Measurements from ENCODE around the gene LMAN1L.

The LMAN1L gene

GRCh38 chr15:74837482-74838136, 25.0 kb downstream of the LMAN1L start:
- DNase-seq (ENCODE audit: low read depth in 2 of 2): no peak

GRCh38 chr15:74838137-74838516, 25.5 kb downstream of the LMAN1L start:
- no peak for DNase-seq (ENCODE audit: low read depth in 2 of 2)

GRCh38 chr15:74838746-74839525, 26.3 kb downstream of the LMAN1L start:
- no peak for DNase-seq (ENCODE audit: low read depth in 2 of 2)

GRCh38 chr15:74839526-74840395, 27.1 kb downstream of the LMAN1L start:
- no peak for DNase-seq (ENCODE audit: low read depth in 2 of 2)

- no peak for DNase-seq (ENCODE audit: low read depth in 2 of 2)
Measured at GRCh38 chr15:74840851-74841775, 28.5 kb downstream of the LMAN1L start.

- DNase-seq (ENCODE audit: low read depth in 2 of 2): no peak
Measured at GRCh38 chr15:74841891-74842373, 29.3 kb downstream of the LMAN1L start.

- DNase-seq (ENCODE audit: low read depth in 2 of 2): peak; percentile 79 to 85
Measured at GRCh38 chr15:74842581-74843444, 30.2 kb downstream of the LMAN1L start, which contains the start of gene ULK3. TSS of gene ULK3 (minus strand) at chr15:74843156. CDS start at chr15:74843105, 51 bp downstream.

GRCh38 chr15:74843445-74843828, 30.8 kb downstream of the LMAN1L start:
- DNase-seq (ENCODE audit: low read depth in 2 of 2): no peak

GRCh38 chr15:74843891-74844299, 31.3 kb downstream of the LMAN1L start:
- DNase-seq (ENCODE audit: low read depth in 2 of 2): no peak

- no peak for DNase-seq (ENCODE audit: low read depth in 2 of 2)
Measured at GRCh38 chr15:74844319-74845207, 31.9 kb downstream of the LMAN1L start.

- no peak for DNase-seq (ENCODE audit: low read depth in 2 of 2)
Measured at GRCh38 chr15:74845208-74845568, 32.6 kb downstream of the LMAN1L start.

GRCh38 chr15:74845581-74845980, 32.9 kb downstream of the LMAN1L start:
- no peak for DNase-seq (ENCODE audit: low read depth in 2 of 2)

- no peak for DNase-seq (ENCODE audit: low read depth in 2 of 2)
Measured at GRCh38 chr15:74847432-74847831, 34.8 kb downstream of the LMAN1L start.

- DNase-seq (ENCODE audit: low read depth in 2 of 2): no peak
Measured at GRCh38 chr15:74850393-74850792, 37.8 kb downstream of the LMAN1L start.

GRCh38 chr15:74851960-74852359, 39.3 kb downstream of the LMAN1L start:
- DNase-seq (ENCODE audit: low read depth in 2 of 2): no peak

GRCh38 chr15:74854453-74855022, 41.9 kb downstream of the LMAN1L start:
- DNase-seq (ENCODE audit: low read depth in 2 of 2): no peak

GRCh38 chr15:74855857-74856256, 43.2 kb downstream of the LMAN1L start:
- no peak for DNase-seq (ENCODE audit: low read depth in 2 of 2)

GRCh38 chr15:74856537-74856936, 43.9 kb downstream of the LMAN1L start:
- no peak for DNase-seq (ENCODE audit: low read depth in 2 of 2)

Data from stimulated activated CD8-positive, alpha-beta memory T cell treated with anti-CD3 and anti-CD28 coated beads, Interleukin-15, amount 100 ng/mL, for 4 hours (primary cell).